ENCODE data around the gene OTULINL. TPM values are rescaled to one million over a fixed set of nuclear protein-coding genes. Genes with fewer than 3 reads are reported as not detected.
A peak's percentile ranks its signal among the peaks of the same experiment; 100 is the strongest.

Gene OTULINL
- total RNA-seq = 0.21 TPM

GRCh38 chr5:14581106-14581890 lies at the start of gene OTULINL:
Gene OTULINL, plus strand, starts transcription at chr5:14581792. Its CDS starts 103 bp downstream, at chr5:14581895.
- peak within 1 kb of the TSS in 1 of 2 donors; percentile 15 for H3K27ac ChIP-seq
- TF ChIP-seq CTCF (IDR thresholded peaks at IDR 0.05) = no peak
- H3K36me3 ChIP-seq = no peaks in the 10 kb centered on the region
- H3K4me3 ChIP-seq = peak within 1 kb of the TSS; percentile 66 to 85
- peak; percentile 46 to 89 for DNase-seq (ENCODE audit: low spot score in 2 of 2)
- intact Hi-C loops (cut with DNase I) = loop anchor here (5.0 to 10.0 kb wide), 2 partner anchors 81 to 436 kb away; partner anchors contain the start of genes OTULIN and TRIO
- H3K9me3 ChIP-seq = no peaks in the 10 kb centered on the region
- no peaks in the 10 kb centered on the region for H3K27me3 ChIP-seq
- H3K4me1 ChIP-seq = peaks cover 0 to 6% of the 10 kb centered on the region in 2 donors

- Histone ChIP-seq H3K36me3 (no peaks in the 10 kb centered on the region), H3K27ac (no peak overlapping the region), H3K4me1 (no peaks in the 10 kb centered on the region), H3K9me3 (no peaks in the 10 kb centered on the region), H3K27me3 (no peaks in the 10 kb centered on the region), H3K4me3 (no peak overlapping the region)
- no peak for DNase-seq (ENCODE audit: low spot score in 2 of 2)
- TF ChIP-seq CTCF (IDR thresholded peaks at IDR 0.05) = no peak
- intact Hi-C loops (cut with DNase I) = no loop called here
Observed at GRCh38 chr5:14532180-14532579, 49.4 kb upstream of the OTULINL start.

GRCh38 chr5:14534773-14535172 lies 46.8 kb upstream of the OTULINL start:
- DNase-seq (ENCODE audit: low spot score in 2 of 2) = no peak
- H3K27ac ChIP-seq = no peak overlapping the region
- H3K9me3 ChIP-seq = no peaks in the 10 kb centered on the region
- no peaks in the 10 kb centered on the region for H3K36me3 ChIP-seq
- no peaks in the 10 kb centered on the region for H3K27me3 ChIP-seq
- intact Hi-C loops (cut with DNase I) = no loop called here
- H3K4me1 ChIP-seq = no peaks in the 10 kb centered on the region
- no peak for TF ChIP-seq CTCF (IDR thresholded peaks at IDR 0.05)
- H3K4me3 ChIP-seq = no peak overlapping the region

GRCh38 chr5:14545308-14545707 lies 36.3 kb upstream of the OTULINL start:
- no peaks in the 10 kb centered on the region for H3K27me3 ChIP-seq
- H3K27ac ChIP-seq = no peak overlapping the region
- no peak for TF ChIP-seq CTCF (IDR thresholded peaks at IDR 0.05)
- no peak for DNase-seq (ENCODE audit: low spot score in 2 of 2)
- H3K9me3 ChIP-seq = peaks cover 0 to 6% of the 10 kb centered on the region in 2 donors
- no peak overlapping the region for H3K4me3 ChIP-seq
- no peaks in the 10 kb centered on the region for H3K4me1 ChIP-seq
- no peaks in the 10 kb centered on the region for H3K36me3 ChIP-seq
- intact Hi-C loops (cut with DNase I) = no loop called here

GRCh38 chr5:14545862-14546261 lies 35.7 kb upstream of the OTULINL start:
- no peaks in the 10 kb centered on the region for H3K36me3 ChIP-seq
- H3K27me3 ChIP-seq = no peaks in the 10 kb centered on the region
- TF ChIP-seq CTCF (IDR thresholded peaks at IDR 0.05) = no peak
- no peak overlapping the region for H3K4me3 ChIP-seq
- no peak overlapping the region for H3K27ac ChIP-seq
- peaks cover 0 to 5% of the 10 kb centered on the region in 2 donors for H3K9me3 ChIP-seq
- intact Hi-C loops (cut with DNase I) = no loop called here
- DNase-seq (ENCODE audit: low spot score in 2 of 2) = no peak
- H3K4me1 ChIP-seq = no peaks in the 10 kb centered on the region

Measured in ascending aorta (tissue), 2 donors.